ENCODE measurements around the gene MDM2.

Gene MDM2

GRCh38 chr12:68893741-68894140, 85.8 kb downstream of the MDM2 start:
- TF ChIP-seq, protein P1, sequence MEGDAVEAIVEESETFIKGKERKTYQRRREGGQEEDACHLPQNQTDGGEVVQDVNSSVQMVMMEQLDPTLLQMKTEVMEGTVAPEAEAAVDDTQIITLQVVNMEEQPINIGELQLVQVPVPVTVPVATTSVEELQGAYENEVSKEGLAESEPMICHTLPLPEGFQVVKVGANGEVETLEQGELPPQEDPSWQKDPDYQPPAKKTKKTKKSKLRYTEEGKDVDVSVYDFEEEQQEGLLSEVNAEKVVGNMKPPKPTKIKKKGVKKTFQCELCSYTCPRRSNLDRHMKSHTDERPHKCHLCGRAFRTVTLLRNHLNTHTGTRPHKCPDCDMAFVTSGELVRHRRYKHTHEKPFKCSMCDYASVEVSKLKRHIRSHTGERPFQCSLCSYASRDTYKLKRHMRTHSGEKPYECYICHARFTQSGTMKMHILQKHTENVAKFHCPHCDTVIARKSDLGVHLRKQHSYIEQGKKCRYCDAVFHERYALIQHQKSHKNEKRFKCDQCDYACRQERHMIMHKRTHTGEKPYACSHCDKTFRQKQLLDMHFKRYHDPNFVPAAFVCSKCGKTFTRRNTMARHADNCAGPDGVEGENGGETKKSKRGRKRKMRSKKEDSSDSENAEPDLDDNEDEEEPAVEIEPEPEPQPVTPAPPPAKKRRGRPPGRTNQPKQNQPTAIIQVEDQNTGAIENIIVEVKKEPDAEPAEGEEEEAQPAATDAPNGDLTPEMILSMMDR (IDR thresholded peaks at IDR 0.05; ENCODE audit: extremely low read depth, missing control alignments), result no peak
- no peak for DNase-seq (ENCODE audit: low spot score)

GRCh38 chr12:68894276-68894855, 86.4 kb downstream of the MDM2 start:
- TF ChIP-seq, protein P1 (IDR thresholded peaks at IDR 0.05; ENCODE audit: extremely low read depth, missing control alignments), result no peak
- DNase-seq (ENCODE audit: low spot score), result no peak

DNA sequence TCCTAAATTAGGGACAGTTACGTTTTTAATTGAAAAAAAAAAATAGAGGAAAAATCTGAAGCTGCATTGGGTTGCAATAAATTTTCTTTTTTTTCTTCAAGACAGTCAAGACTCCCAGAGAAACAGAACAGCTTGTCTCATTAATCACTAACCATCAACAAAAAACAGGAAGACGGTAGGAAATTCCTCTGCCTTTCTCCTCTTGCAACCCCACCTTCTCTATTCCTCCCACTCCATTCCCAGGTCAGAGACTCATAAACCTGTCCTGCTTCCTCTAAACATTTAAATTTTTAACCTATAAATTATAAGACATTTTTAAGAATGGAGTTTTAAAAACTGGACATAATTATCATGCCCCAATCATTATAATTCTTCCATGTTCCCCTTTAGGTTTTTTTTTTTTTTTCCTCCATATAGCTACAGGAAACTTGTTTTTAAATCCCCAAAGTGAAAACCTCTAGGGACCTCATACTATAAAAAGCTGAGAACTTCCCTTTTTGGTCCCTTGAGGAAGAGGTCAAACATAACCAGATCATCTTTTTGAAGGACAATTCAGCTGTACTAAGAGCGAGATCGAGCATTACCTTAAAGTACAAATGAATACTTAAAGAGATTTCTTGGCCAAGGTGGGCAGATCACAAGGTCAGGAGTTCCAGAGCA, 89.0 kb downstream of the MDM2 start:
- TF ChIP-seq, protein P1 (IDR thresholded peaks at IDR 0.05; ENCODE audit: extremely low read depth, missing control alignments), result no peak
- no peak for DNase-seq (ENCODE audit: low spot score)

GRCh38 chr12:68899251-68899771, 91.3 kb downstream of the MDM2 start:
- TF ChIP-seq, protein P1 (IDR thresholded peaks at IDR 0.05; ENCODE audit: extremely low read depth, missing control alignments), result no peak
- DNase-seq (ENCODE audit: low spot score), result no peak

DNA sequence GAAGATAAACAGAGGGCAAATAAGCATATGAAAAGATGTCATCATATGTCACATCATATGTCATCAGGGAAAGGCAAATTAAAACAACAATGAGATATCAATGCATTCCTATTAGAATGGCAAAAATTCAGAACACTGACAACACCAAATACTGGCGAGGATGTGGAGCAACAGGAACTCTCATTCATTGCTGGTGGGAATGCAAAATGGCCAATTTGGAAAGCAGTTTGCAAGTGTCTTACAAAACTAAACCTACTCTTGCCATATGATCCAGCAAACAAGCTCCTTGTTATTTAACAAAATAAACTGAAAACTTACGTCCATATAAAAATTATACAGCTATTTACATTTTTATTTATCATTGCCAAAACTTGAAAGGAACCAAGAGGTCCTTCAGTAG, 92.3 kb downstream of the MDM2 start:
- TF ChIP-seq, protein P1 (IDR thresholded peaks at IDR 0.05; ENCODE audit: extremely low read depth, missing control alignments), result no peak
- DNase-seq (ENCODE audit: low spot score), result no peak

Measured in GM20000 (cell line).